HepG2 (cell line): ENCODE results near the gene LRRC32. TPM values are rescaled to one million over a fixed set of nuclear protein-coding genes. Genes with fewer than 3 reads are reported as not detected.
"Not testable (repeated sequence)": the region's sequence is repeated elsewhere in the genome, so short reads cannot be mapped to it uniquely, and the experiment has no call there.

Source experiments
- ATAC-seq: fragments of 200-7000 bp; cut with Tn5 transposase; 3 replicates; pipeline ENCODE4 v1.9.1; 2020; ENCODE audit warnings: mild to moderate bottlenecking, moderate library complexity
- BruUV-seq: library from RNA; stranded (reverse); fragments of 400-500 nt; replicated peaks from 2 replicates; lab custom pipeline; 2021; lab: Mats Ljungman, UMichigan
- CTCF ChIA-PET: fragments of 300-600 bp; formaldehyde crosslinking; extraction: SDS; loops from one replicate; lab custom pipeline; 2021; ENCODE audit warnings: low total read pairs, inconsistent platforms, low intra/inter-chr PET ratio; lab: Yijun Ruan, JAX
- POLR2A ChIA-PET: fragments of 350-600 bp; sonication (Branson Sonifier 250); formaldehyde crosslinking; loops from one replicate; lab custom pipeline; 2020; ENCODE audit warnings: antibody characterized with exemption, inconsistent platforms; lab: Yijun Ruan, JAX
- DNase-seq: peaks from one replicate; pipeline ENCODE4 v3.0.0-alpha.2; 2015; ENCODE audit warnings: low spot score
- FAIRE-seq: peaks from 3 replicates; lab custom pipeline; 2011; peaks lifted over from hg19 to GRCh38; lab: Jason Lieb, UNC
- H2AFZ ChIP-seq: one replicate; pipeline ENCODE4 v1.6.1; 2011; ENCODE audit warnings: low read length, inconsistent platforms
- H3K27ac ChIP-seq: fragments of 300-600 bp; 3 replicates; pipeline ENCODE4 v1.8.0; 2011; ENCODE audit warnings: mixed run types, mild to moderate bottlenecking, mixed read lengths, low read length, inconsistent platforms; ENCODE audit not compliant: insufficient read depth; ENCODE audit errors: extremely low read length
- H3K27me3 ChIP-seq, 2 experiments: fragments of 200-600 bp in 1 of 2; 2 replicates in 1 of 2; 3 replicates in 1 of 2; pipeline versions ENCODE4 v1.6.0 to v1.8.0; 2011; ENCODE audit warnings: low read length in 2 of 2, mild to moderate bottlenecking in 2 of 2, moderate library complexity in 2 of 2, inconsistent platforms in 1 of 2; ENCODE audit not compliant: insufficient read depth in 2 of 2, control insufficient read depth in 1 of 2
- H3K36me3 ChIP-seq, 2 experiments: fragments of 200-600 bp in 1 of 2; replicated peaks in 1 of 2; 2 replicates in 1 of 2; 3 replicates in 1 of 2; pipeline versions ENCODE4 v1.5.1 to v1.8.0; 2011; ENCODE audit warnings: low read length in 2 of 2, inconsistent platforms in 1 of 2; ENCODE audit not compliant: insufficient read depth in 2 of 2, control insufficient read depth in 1 of 2
- H3K4me1 ChIP-seq: 2 replicates; pipeline ENCODE4 v1.5.1; 2012; ENCODE audit warnings: low read length, inconsistent platforms; ENCODE audit not compliant: insufficient read depth
- H3K4me2 ChIP-seq: 2 replicates; pipeline ENCODE4 v1.6.0; 2011; ENCODE audit warnings: low read depth, low read length, inconsistent platforms
- H3K4me3 ChIP-seq, 3 experiments: fragments of 200-600 bp in 1 of 3; sonication (generic), shearing (Covaris generic) in 1 of 3; replicated peaks in 1 of 3; 2 replicates each; pipeline ENCODE4 v1.5.1; 2011 to 2016; ENCODE audit warnings: low read length in 3 of 3, inconsistent platforms in 2 of 3, low read depth in 2 of 3, mild to moderate bottlenecking in 2 of 3, control low read depth in 1 of 3, mixed read lengths in 1 of 3; ENCODE audit not compliant: insufficient read depth in 1 of 3
- H3K79me2 ChIP-seq: one replicate; pipeline ENCODE4 v1.6.1; 2011; ENCODE audit warnings: low read length, inconsistent platforms; ENCODE audit not compliant: insufficient read depth
- H3K9ac ChIP-seq: 2 replicates; pipeline ENCODE4 v1.6.0; 2011; ENCODE audit warnings: mild to moderate bottlenecking, low read depth, low read length, inconsistent platforms; ENCODE audit not compliant: insufficient read depth
- H3K9me3 ChIP-seq: 2 replicates; pipeline ENCODE4 v1.5.1; 2012; ENCODE audit warnings: mild to moderate bottlenecking, low read length
- H4K20me1 ChIP-seq: 2 replicates; pipeline ENCODE4 v1.6.0; 2011; ENCODE audit warnings: inconsistent platforms, mild to moderate bottlenecking, low read length, moderate library complexity; ENCODE audit not compliant: insufficient read depth
- NFYB ChIP-seq: sonication (generic); formaldehyde crosslinking; IDR thresholded peaks from 2 replicates; pipeline ENCODE4 v1.4.0; 2020; ENCODE audit warnings: missing genetic modification reagents
- NFYC ChIP-seq: IDR thresholded peaks from 2 replicates; pipeline ENCODE4 v1.6.1; 2016; ENCODE audit warnings: missing genetic modification reagents, missing compliant biosample characterization
- WGBS: methylation state at CpG from one replicate; pipeline ENCODE4 v1.1.6; 2017; ENCODE audit warnings: low lambda C conversion rate; 5-methylcytosine and 5-hydroxymethylcytosine counted together
- in situ Hi-C: cut with HindIII; loops from 2 replicates; pipeline ENCODE4 v1.10.0; 2017; ENCODE audit warnings: low pct_unique_long_range_greater_than_20kb; ENCODE audit not compliant: extremely low pct_ligation_motif_present
- intact Hi-C: fragments of 100-400 bp; cut with micrococcal nuclease; formaldehyde crosslinking; loops from one replicate; pipeline ENCODE4 v1.10.0; 2022; ENCODE audit not compliant: unreplicated experiment
- polyA plus RNA-seq, 8 experiments: library from polyadenylated mRNA; depleted of rRNA in 3 of 8; stranded (reverse) in 7 of 8; unstranded in 1 of 8; fragments of >200 nt; fragmentation: Illumina TruSeq in 4 of 8; extraction: Trizol in 4 of 8; gene quantifications; 2 replicates each; pipeline versions ENCODE4 v1.2.1 to v1.2.3, GENCODE V29; 2011 to 2016; ENCODE audit warnings: low read depth in 4 of 8, missing spikeins in 1 of 8, mixed read lengths in 1 of 8; ENCODE audit not compliant: insufficient read depth in 1 of 8
- total RNA-seq, 5 experiments: library from RNA; depleted of rRNA; stranded (reverse); fragments of >200 nt; fragmentation: Illumina TruSeq; extraction: Trizol; gene quantifications; 2 replicates each; pipeline ENCODE4 v1.2.3, GENCODE V29; 2016; ENCODE audit warnings: low read depth in 1 of 5

The LRRC32 gene
- total and polyA plus RNA-seq, 2 of the 13 experiments (the other 11 are each of a cell fraction or from before 2014, with no cell fraction given) = 0.07 TPM; not detected in 1

- peak; percentile 37; the same call in 1 of the 2 replicates for TF ChIP-seq NFYB (CRISPR knock-in tag)
- TF ChIP-seq NFYC = peak; percentile 17; the same call in 1 of the 2 replicates
- H3K4me2 ChIP-seq, POLR2A ChIA-PET, H3K9ac ChIP-seq, FAIRE-seq, H3K9me3 ChIP-seq, H3K79me2 ChIP-seq, H3K4me3 ChIP-seq, intact Hi-C loops, BruUV-seq, CTCF ChIA-PET, DNase-seq, H3K4me1 ChIP-seq, H3K36me3 ChIP-seq, in situ Hi-C loops, H4K20me1 ChIP-seq, H2AFZ ChIP-seq, ATAC-seq, H3K27ac ChIP-seq: not testable (repeated sequence)
- WGBS = 73% methylated on average over 8 of the region's 11 CpGs
- H3K27me3 ChIP-seq = peaks cover 0 to 12% of the 10 kb centered on the region in 2 experiments; a peak in 2 of 5 replicates
Measured at GRCh38 chr11:76608228-76608627, 62.3 kb downstream of the LRRC32 start.

Other genes with a start within 250 kb of the LRRC32 start
- gene EMSY, start 225.7 kb downstream of the LRRC32 start, total RNA-seq (2016; rRNA removed; fragmentation: Illumina TruSeq; extraction: Trizol) = 10.6 and 11.6 TPM in 2 replicates
- gene EMSY, start 225.7 kb downstream of the LRRC32 start, polyA plus RNA-seq (2011; rRNA removed) = 16.6 and 18.5 TPM in 2 replicates
- 11.9 and 21.4 TPM in 2 replicates for gene TSKU, start 112.6 kb upstream of the LRRC32 start, total RNA-seq (2016; rRNA removed; fragmentation: Illumina TruSeq; extraction: Trizol)
- 20.3 and 27.9 TPM in 2 replicates for gene TSKU, start 112.6 kb upstream of the LRRC32 start, polyA plus RNA-seq (2011; rRNA removed)
- 8.4 and 9.8 TPM in 2 replicates for gene ACER3, start 190.2 kb upstream of the LRRC32 start, total RNA-seq (2016; rRNA removed; fragmentation: Illumina TruSeq; extraction: Trizol)
- 4.4 and 6.0 TPM in 2 replicates for gene ACER3, start 190.2 kb upstream of the LRRC32 start, polyA plus RNA-seq (2011; rRNA removed)